Activated CD8-positive, alpha-beta memory T cell treated with anti-CD3 and anti-CD28 coated beads for 24 hours (primary cell): Measurements from ENCODE around the gene ZNF135.

Experiments used
- DNase-seq: peaks from one replicate; pipeline ENCODE4 v3.0.0-alpha.2; 2020

ZNF135 gene

DNA sequence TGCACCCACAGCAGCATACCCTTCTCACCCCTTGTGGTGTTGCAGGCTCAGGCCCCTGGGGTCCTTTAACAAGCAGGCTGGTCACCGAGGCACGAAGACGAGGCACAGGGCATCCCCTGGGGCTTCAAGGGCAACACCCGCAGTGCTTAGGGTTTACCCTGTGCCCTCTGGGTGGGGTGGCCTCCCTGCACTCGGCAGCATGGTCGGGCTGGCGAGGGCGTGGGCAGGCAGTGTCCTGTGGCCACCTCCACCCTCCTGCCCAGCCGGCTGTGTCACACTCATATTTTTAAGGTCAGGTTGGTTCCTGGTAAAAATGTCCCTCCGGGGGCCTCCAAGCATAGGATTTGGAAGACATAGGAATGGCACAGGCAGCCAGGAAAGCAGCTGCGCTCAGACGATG lies 11.4 kb upstream of the ZNF135 start:
- no peak for DNase-seq

DNA sequence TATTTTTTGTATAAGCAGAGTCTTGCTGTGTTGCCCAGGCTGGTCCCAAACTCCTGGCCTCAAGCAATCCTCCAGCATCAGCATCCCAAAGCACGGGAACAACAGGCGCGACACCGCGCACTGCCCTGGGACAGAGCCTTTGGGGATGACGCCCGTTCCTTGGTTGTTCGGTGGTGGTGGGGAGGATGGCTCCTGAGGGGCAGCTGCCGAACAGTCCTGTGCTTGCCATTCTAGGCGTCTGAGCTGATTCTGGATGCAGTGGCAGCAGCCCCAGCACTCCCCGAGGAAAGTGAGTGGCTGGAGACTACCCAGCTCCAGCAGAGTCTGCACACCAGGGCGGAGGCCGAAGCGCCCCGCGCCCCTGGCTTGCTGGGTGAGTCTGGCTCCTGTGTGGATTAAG lies 6.8 kb upstream of the ZNF135 start:
- no peak for DNase-seq

DNA sequence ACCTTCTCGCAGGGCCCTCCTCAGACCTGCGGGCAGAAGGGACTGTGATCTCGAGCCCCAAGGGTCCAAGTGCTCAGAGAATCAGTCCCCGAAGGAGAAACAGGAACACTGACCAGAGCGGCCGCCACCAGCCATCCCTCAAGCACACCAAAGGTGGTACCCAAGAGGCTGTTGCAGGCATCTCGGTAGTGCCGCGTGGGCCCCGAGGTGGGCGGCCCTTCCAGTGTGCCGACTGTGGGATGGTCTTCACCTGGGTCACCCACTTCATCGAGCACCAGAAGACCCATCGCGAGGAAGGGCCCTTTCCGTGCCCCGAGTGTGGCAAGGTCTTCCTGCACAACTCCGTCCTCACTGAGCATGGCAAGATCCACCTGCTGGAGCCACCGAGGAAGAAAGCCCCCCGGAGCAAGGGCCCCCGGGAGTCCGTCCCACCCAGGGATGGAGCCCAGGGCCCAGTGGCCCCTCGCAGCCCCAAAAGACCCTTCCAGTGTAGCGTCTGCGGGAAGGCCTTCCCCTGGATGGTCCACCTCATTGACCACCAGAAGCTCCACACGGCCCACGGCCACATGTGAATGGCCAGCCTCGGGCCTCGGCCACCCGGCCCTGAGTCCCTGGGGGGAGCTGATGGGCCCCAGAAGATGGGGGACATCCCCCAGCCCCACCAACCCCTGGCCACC lies 5.5 kb upstream of the ZNF135 start:
- DNase-seq = no peak

DNA sequence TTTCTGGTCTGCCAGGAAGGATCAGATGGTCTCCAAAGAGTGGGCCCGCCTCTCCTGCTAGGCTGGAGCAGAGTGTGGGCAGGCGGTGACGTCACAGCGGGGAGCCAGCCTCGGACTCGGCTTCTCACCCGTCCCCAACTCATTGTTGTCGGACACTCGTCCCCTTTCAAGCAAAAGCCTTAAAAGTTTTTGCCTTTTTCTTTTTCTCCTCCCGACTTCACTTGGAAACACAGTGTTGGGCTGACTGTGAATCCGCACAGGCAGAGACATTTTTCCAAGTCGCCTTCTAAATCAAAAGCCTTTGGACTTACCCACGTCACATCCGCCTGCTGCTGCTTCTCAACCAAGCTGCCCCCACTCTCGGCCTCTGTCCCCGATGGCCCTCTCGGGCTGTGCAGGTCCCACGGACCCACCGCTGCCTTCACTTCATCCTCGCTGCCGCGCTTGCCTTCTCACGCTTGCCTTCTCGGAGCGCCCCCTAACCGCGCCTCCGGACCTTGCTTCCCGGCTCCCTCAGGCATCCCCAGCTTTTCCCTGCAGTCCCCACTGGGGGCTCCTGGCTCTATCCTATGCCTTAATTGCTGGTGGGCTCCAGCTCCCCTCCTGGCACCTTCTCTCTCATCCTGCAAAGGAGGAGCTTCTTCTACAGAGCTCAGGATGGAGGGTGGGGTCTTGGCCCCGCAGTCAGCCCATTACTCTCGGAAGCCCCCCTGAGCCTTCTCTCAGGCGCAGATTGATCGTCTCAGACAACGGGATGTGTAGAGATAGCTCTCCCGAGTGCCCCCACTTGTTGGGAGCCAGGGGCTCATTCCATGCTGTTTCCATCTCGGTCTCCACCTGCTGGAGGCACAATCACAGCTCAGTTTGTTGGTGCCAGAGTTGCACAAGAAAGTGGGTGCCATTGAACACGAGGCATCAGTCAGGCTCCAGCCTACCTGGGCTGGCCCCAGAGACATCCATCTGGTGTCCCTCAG lies 3.9 kb upstream of the ZNF135 start:
- no peak for DNase-seq

DNA sequence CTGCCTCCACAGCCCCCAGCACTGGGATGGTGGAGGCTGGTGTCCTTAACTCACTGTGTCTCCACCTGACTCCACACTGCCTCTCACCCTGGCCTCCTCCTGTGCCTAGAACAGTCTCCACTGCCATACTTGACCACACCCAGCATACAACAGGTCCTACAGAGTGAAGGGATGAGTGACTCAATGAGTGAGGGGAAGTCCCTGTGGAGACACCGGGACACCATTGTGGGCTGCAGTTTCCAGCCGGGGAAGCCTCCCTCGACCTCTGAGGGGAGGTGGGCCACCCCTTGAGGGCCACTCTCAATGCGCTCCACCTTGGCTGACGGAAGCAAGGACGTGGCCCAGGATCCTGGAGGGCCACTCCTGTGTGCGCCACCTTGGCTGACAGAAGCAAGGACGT lies 2.8 kb upstream of the ZNF135 start:
- no peak for DNase-seq

DNA sequence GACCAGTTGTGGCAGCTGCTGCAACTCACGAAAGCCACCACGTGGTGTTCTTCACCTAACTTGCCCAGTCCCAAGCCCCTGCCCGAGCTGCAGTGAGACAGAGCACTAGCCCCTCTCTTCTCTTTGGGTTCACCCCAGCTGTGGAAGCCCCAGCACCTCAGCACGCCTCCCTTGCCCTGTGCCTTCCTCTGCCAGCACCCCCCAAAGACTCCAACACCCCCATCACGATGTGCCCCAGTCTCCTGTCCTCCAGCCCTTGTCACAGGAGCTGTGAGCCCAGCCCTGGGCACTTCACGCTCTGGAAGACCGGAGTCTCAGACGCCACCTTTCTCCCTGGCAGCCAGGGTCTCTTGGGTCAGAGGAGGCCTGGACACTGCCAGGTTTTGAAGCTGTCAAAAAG lies 2.2 kb upstream of the ZNF135 start:
- DNase-seq = no peak

DNA sequence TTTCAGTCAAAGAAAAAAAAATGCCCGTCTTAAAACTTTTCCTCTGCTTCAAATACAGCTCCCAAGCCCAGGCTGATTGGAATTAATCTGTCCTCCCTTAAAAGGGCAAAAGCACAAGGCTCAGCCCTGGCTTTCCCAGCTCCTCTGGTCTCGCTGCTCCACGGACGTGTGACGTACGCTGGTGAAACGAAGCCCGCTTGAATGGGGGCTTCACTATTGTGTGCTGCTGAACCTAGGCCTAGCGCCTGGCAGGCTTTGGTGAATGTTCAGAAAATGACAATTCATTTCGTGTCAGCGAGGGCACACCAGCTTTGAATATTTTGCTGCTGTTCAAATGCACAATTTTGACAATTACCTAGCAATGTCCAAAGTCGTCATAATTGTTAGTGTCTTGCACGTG lies 615 bp upstream of the ZNF135 start:
- no peak for DNase-seq

DNA sequence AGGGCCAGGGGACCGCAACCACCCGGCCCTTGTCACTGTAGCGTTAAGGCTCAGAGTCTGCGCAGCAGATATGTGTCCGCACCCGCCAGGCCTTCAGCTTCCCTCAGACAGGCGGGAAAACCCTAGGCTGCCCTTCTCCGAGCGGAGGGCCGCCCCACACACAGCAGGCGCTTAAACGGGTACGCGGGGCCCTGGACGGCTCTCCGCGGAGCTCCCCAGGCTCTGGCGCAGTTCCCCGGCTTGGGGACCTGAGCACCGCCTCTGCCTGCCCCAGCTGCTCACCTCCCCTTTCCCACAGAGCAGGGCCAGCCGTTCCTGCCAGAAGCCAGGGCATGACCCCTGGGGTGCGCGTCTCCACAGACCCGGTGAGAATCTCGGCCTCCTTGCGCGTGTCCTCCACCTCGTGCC lies 593 bp downstream of the ZNF135 start:
- no peak for DNase-seq

DNA sequence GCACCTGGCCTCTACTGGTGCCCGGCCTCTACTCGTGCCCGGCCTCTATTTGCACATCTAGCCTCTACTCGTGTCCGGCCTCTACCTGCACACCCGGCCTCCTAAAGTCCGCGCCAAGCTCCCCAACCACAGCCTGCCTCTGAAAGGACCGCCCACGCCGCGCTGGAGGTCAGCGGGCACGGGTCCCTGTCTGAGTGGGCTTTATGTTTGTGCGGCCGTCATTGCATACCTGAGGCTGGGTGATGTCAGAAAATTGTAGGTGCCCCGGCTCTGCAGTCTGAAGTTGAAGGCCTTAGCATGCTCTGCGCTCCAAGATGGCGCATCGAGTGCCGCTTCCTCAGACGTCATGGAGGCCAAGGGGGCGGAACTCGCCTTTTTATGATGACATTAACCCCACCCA lies 1.1 kb downstream of the ZNF135 start:
- DNase-seq = no peak

DNA sequence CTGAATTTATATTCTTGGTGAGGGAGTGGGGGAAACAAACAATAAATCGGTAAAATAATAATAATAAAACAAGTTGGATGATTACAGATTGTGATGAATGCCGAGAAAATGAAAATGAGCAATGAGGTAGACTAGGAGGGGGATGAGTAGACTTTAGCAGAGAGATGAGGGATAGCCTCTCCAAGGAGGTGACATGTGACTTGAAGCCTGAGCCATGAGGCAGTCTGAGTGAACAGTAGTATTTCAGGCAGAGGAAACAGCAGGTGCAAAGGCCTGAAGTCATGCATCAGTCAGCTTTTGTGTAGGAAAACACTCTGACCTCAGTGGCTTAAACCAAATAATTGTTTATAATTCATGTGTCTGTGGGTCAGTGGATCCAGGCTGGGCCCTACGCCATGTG lies 4.6 kb downstream of the ZNF135 start:
- DNase-seq = no peak

DNA sequence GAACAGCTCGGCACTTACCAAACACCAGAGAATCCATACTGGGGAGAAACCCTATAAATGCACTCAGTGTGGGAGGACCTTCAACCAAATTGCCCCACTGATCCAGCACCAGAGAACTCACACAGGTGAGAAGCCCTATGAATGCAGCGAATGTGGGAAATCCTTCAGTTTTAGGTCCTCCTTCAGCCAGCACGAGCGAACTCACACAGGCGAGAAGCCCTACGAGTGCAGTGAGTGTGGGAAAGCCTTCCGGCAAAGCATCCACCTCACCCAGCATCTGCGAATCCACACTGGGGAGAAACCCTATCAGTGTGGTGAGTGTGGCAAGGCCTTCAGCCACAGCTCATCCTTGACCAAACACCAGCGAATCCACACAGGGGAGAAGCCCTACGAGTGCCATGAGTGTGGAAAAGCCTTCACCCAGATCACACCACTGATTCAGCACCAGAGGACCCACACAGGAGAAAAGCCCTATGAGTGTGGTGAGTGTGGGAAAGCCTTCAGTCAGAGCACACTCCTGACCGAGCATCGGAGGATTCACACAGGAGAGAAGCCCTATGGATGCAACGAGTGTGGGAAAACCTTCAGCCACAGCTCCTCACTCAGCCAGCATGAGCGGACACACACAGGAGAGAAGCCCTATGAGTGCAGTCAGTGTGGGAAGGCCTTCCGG lies 8.3 kb downstream of the ZNF135 start:
- no peak for DNase-seq

DNA sequence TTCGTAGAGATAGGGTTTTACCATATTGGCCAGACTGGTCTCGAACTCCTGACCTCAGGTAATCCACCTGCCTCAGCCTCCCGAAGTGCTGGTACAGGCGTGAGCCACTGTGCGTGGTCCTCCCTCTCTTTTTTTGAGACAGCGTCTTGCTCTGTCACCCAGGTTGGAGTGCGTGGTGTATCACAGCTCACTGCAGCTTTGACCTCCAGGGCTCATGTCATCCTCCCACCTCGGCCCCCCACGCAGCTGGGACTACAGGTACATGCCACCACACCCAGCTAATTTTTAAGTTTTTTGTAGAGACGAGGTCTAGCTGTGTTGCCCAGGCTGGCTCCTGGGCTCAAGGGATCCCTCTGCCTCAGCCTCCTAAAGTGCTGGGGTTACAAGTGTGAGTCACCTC lies 20.7 kb downstream of the ZNF135 start:
- no peak for DNase-seq

DNA sequence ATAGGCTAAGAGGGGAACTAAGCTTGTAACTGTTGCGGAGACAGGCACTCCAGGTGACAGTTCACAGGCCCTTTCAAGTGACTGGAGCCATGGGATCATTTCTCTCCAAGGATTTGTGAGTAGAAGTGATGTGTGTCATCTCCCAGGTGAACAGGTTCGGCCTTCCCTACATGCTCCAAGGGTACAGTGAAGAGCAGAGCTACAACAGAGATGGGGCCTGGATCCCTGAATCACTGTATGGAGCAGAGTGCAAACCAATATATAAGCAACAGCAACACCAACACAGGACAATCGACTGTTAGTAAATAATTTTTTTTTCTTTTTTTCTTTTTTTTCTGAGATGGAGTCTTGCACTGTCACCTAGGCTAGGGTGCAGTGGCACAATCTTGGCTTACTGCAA lies 23.9 kb downstream of the ZNF135 start:
- DNase-seq = no peak

DNA sequence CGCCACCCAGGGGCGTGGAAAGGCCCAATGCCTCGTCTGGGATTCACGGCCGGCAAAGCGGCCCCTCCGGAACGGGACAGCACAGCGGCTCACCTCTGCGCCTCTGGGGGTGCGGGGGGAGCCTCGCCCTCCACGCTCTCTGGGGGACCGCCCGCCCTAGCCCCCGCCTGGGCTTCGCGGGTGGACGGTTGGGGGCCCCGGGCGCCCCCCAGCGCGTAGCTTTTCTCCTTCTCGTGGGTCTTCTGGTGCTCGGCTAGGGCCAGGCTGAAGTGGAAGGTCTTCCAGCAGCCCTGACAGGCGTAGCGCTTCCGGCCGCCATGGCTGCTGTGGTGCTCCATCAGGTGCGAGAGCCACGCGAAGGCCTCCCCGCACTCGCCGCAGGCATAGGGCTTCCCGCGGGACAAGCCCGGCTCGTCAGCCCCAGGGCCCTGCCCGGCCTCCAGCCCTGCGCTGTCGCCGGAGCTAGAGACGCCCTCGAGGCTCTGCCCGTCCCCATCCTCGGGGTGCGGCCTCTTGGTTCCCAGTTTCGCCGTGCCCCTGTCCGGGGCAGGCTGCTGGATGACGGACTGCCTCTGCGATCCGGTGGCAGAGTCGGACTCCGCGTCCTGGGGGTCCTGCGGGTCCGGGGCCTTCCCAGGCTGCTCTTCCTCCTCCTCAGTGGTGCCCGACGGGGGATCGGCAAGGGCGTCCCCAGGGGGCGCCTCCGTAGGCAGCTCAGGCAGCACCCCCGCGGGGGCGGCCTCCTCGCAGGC lies 25.7 kb downstream of the ZNF135 start:
- DNase-seq = no peak

DNA sequence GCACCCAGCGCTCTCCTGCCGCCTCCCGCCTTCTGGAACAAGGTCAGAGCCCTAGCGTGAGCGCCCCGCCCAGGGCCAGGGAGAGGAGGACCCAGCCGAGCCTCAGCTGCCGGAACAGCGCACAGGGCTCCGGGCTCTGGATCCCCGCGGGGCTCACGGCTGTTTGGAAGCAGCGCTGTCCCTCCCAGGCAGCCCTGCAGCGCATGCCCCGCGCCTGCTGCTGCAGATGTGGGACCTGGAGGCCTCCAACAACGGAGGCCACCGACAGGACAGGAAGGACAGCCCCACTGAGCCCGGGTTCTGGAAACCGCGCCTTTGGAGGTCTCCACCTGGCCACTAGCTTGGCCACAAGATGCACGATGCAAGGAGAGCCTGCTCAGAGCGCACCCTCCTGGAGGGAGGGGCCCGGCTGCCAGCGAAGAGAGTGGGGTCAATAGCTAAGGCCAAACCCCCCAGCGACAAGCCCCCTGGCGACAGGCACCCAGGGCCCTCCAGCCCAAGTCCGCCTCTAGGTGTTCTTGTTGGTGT lies 26.3 kb downstream of the ZNF135 start:
- DNase-seq = no peak

DNA sequence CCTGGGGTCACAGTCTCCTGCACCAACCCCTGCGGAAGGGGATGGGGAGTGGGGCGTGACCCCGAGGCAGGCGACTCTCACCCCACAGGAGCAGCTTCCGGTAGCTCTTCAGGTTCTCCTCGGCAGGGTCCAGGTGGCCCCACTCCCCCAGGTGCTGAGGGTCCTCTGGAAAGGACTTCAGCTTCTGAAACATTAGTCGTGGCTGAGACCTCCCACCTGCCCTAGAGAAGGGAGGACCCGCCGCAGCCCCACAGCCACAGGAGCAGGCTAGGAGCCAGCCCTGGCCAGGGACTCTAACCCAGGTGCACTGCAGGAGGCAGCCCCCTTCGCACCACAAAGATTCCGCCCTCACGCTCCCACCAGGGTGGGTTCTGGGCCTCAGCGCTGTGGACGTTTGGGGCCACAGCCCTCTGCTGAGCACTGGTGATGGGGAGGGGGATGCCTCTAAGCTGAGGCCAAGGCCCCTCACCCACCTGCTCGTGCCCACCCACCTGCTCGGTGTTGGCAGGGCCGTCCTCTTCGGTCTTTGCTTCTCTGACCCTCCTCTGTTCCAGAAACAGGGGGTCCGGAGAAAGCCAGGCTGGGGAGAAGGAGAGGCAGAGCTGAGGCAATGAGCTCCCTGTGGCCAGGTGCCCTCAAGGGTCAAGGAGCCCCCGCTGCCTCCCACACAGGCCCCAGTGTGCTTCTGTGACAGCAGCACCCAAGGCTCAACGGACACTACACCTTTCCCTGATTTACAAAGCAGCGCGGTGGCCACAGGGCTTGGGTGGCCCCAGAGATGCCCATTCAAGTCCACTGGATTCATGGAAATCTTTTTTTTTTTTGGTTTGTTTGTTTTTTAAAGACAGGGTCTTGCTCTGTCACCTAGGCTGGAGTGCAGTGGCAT lies 28.0 kb downstream of the ZNF135 start:
- no peak for DNase-seq

DNA sequence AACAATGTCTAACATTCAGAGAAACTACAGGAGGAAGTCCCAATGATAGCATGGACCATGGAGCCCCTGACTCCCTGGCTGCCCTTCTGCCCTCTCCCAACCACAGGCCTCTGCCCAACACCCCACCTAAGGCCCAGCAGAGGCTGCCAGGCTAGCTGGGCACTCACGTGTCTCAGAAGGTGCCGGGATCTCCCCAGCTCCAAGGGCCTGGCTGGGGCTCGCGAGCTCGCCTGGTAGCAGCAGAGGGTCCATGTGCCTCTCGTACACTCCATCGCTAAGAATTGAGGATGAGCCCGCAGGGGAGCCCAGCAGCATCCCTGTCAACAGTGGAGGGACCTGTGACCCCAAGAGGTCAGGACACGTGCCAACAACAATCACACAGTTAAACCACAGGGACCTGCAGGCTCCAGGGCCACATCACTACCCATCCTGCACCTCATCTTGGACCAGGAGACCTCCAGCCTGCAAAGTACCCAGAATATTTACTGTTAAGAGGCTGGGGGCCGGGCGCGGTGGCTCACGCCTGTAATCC lies 29.5 kb downstream of the ZNF135 start:
- DNase-seq = no peak

DNA sequence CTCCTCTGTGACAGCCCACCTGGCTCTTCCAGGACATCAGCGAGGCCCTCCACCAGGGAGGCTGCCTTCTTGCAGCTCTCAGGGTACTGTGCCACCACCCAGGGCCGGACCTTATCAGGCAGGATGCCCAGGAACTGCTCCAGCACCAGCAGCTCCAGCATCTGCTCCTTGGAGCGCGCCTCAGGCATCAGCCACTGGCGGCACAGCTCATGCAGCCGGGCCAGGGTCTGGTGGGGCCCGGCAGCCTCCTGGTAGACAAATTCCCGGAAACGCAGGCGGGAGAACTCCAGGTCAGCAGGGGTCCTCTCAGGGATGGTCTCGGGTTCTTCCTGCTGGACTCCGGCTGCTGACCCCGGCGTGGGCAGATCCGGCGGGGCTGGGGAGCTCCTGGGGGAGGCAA lies 30.8 kb downstream of the ZNF135 start:
- no peak for DNase-seq

DNA sequence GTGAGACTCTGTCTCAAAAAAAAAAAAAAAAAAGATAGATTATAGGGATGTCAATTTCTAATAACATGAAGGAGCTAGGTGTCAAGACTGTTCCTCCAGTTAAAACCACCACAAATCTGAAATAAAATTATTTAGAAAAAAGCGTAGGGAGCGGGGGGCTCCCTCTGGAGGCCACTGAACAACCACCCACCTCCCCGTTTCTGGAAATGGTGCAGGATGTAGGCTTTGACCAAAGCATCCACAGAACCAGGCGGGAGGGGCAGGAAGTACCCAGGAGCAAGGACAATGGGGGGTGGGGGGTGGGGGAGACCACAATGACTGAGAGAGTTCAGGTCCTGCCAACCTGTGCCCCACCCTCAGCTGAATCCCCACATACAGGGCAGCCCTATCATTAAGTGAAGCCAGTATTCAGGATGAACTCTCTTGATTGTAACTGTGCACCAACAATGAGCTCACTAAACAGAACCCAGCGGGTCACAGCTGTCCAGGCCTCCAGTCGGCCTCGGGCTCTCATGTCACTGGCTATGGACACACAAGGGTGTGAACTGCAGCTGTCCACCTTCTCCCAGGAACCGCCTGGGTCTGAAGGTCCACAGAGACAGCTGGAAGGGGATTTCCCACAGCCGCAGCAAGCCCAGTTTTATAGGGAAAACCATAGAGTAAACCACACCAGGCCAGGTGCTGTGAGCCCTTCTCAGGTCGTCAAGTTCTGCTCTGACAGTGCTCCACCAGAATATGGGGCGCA lies 32.3 kb downstream of the ZNF135 start:
- DNase-seq = no peak

DNA sequence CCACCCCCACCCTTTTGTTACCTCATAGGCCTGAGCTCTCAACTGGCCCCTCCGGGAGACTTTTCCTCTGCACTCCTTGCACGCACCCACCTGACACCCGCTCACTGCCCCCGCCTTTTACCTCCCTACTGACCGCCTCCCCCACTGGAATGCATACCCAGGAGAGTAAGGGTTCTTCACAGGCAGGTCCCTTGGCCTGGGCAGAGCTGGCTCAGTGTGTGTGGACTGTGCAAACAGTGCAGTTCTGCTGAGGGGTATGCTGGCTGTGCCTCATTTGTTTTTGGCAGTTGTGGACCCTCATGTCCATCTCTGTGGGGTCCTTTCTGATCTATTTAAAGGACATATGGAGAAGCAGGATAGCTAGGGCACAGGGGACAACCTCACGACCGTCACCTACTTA lies 34.0 kb downstream of the ZNF135 start:
- DNase-seq = no peak

DNA sequence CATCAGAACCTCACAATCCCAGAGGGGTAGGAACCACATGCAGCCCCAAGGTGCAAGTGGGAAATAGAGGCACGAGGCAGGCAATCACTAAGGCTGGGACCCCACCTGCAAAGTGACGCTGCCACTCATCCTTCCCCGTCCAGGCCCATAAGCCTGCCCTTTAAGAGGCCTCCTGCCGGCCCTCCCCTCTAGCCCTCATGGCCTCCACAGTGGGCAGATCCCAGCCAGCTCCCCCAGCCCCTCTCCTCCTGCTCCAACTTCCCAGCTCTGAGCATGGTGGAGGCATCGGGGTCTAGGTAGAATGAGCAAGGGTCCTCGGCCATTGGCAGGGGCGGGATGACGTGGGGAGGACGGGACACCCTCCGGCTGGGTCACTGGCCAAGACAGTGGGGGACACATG lies 36.2 kb downstream of the ZNF135 start:
- DNase-seq = no peak
